Keratinocyte (primary cell): Measurements from ENCODE around the gene RCOR3.

Source experiments
- EZH2 ChIP-seq: IDR thresholded peaks from one replicate; pipeline ENCODE4 v1.6.1; 2012; ENCODE audit warnings: inconsistent platforms, mild to moderate bottlenecking, low read length, moderate library complexity
- TF ChIP-seq, protein P1 (sequence below), 3 experiments: IDR thresholded peaks in 1 of 3; conservative IDR thresholded peaks in 1 of 3; optimal IDR thresholded peaks in 1 of 3; 2 replicates in 2 of 3; 3 replicates in 1 of 3; pipeline versions ENCODE3 to v1.5.1; 2011; ENCODE audit warnings: low read length in 3 of 3, mild to moderate bottlenecking in 3 of 3, moderate library complexity in 2 of 3, control low read depth in 1 of 3, inconsistent platforms in 1 of 3; ENCODE audit not compliant: insufficient read depth in 2 of 3; ENCODE audit errors: extremely low read depth in 1 of 3

DNA sequence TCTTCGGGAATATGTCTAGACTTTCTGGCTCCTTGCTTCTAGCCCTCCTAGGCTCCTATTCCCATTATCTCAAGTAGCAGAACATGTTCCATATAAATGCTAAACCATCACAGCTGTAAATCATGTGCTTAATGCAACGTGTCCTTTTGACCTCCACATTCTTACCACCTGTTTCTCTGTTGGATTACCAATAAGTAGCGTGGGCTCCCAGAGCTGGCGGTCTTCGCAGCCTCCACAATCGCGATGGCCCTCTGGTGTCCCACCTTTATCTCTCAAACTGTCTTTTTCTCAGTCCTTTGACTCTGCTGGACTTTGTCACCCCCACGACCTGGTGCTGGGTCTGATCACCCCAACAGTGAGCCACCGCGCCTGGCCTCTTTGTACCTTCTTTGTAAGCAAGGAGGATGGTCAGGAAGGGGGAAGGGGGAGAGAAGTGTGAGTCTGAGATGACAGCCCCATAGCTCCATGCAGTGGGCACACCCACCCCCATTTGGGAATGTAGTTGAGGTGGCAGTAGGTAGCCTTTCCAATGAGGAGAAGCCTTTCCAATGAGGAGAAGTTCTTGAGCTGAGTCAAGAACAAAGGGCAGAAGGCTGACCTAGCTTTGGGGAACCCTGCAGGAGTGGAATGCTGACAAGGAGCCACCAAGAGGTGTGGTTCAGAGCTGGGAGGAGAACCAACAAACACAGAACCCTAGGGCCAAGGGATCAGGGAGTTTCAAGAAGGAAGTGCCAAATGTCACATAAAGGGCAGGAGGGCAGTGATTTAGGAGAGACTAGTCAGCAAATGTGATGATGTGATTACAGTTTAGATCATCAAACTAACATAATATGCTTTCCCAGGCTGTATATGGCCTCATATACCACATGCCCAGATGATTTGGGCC is 81.7 kb downstream of the RCOR3 start:
- TF ChIP-seq, protein P1, sequence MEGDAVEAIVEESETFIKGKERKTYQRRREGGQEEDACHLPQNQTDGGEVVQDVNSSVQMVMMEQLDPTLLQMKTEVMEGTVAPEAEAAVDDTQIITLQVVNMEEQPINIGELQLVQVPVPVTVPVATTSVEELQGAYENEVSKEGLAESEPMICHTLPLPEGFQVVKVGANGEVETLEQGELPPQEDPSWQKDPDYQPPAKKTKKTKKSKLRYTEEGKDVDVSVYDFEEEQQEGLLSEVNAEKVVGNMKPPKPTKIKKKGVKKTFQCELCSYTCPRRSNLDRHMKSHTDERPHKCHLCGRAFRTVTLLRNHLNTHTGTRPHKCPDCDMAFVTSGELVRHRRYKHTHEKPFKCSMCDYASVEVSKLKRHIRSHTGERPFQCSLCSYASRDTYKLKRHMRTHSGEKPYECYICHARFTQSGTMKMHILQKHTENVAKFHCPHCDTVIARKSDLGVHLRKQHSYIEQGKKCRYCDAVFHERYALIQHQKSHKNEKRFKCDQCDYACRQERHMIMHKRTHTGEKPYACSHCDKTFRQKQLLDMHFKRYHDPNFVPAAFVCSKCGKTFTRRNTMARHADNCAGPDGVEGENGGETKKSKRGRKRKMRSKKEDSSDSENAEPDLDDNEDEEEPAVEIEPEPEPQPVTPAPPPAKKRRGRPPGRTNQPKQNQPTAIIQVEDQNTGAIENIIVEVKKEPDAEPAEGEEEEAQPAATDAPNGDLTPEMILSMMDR (optimal IDR thresholded peaks at IDR 0.05 in 1 of 3, IDR thresholded peaks at IDR 0.05 in 1 of 3, conservative IDR thresholded peaks at IDR 0.05 in 1 of 3; ENCODE audit: extremely low read depth in 1 of 3, insufficient read depth in 2 of 3, low read length in 3 of 3), result no peak
- no peak for TF ChIP-seq EZH2
